OCI-LY1 (cell line): ENCODE data around the gene CGAS.

Source experiments
- H2AFZ ChIP-seq: fragments of 200-600 bp; sonication (generic), shearing (Covaris generic); 2 replicates; pipeline ENCODE4 v1.6.0; 2014; ENCODE audit warnings: antibody characterized with exemption, mild to moderate bottlenecking, low read length
- H3F3A ChIP-seq: fragments of 200-600 bp; sonication (generic), shearing (Covaris generic); 2 replicates; pipeline ENCODE4 v1.6.0; 2014; ENCODE audit warnings: mild to moderate bottlenecking, antibody characterized with exemption, low read length, moderate library complexity; ENCODE audit not compliant: insufficient read depth
- H3K27ac ChIP-seq: fragments of 200-600 bp; sonication (generic); 2 replicates; pipeline ENCODE4 v1.5.1; 2014; ENCODE audit warnings: low read length, mixed run types, mild to moderate bottlenecking, low read depth; ENCODE audit not compliant: poor library complexity, severe bottlenecking
- H3K27me3 ChIP-seq: fragments of 200-600 bp; sonication (generic); 2 replicates; pipeline ENCODE4 v1.6.0; 2014; ENCODE audit warnings: antibody characterized with exemption, mild to moderate bottlenecking, low read length, moderate library complexity; ENCODE audit not compliant: insufficient read depth
- H3K36me3 ChIP-seq: fragments of 200-600 bp; sonication (generic); 2 replicates; pipeline ENCODE4 v1.6.1; 2014; ENCODE audit warnings: mild to moderate bottlenecking, antibody characterized with exemption, low read length, moderate library complexity, mixed read lengths; ENCODE audit not compliant: insufficient read depth
- H3K4me1 ChIP-seq: fragments of 200-600 bp; sonication (generic); 2 replicates; pipeline ENCODE4 v1.5.1; 2014; ENCODE audit warnings: mild to moderate bottlenecking, low read length, moderate library complexity; ENCODE audit not compliant: insufficient read depth, severe bottlenecking
- H3K4me2 ChIP-seq: fragments of 200-600 bp; sonication (generic), shearing (Covaris generic); 2 replicates; pipeline ENCODE4 v1.6.1; 2014; ENCODE audit warnings: low read length
- H3K4me3 ChIP-seq: fragments of 200-600 bp; sonication (generic); 2 replicates; pipeline ENCODE4 v1.5.1; 2014; ENCODE audit warnings: low read length, low read depth, mild to moderate bottlenecking, mixed read lengths; ENCODE audit not compliant: poor library complexity, severe bottlenecking
- H3K79me2 ChIP-seq: fragments of 200-600 bp; shearing (Covaris generic); 2 replicates; pipeline ENCODE4 v1.6.1; 2016; ENCODE audit warnings: mixed run types, low read length, mixed read lengths; ENCODE audit not compliant: insufficient read depth
- H3K9ac ChIP-seq: fragments of 200-600 bp; sonication (generic), shearing (Covaris generic); 2 replicates; pipeline ENCODE4 v1.6.1; 2014; ENCODE audit warnings: mild to moderate bottlenecking, low read length, mixed read lengths
- H3K9me2 ChIP-seq: fragments of 200-600 bp; sonication (generic), shearing (Covaris generic); 2 replicates; pipeline ENCODE4 v1.6.1; 2014; ENCODE audit warnings: low read depth, mild to moderate bottlenecking, low read length, mixed read lengths
- H3K9me3 ChIP-seq: fragments of 200-600 bp; shearing (Covaris generic); 2 replicates; pipeline ENCODE4 v1.6.1; 2014; ENCODE audit warnings: low read length, mixed read lengths
- H4K20me1 ChIP-seq: fragments of 200-600 bp; sonication (generic), shearing (Covaris generic); 2 replicates; pipeline ENCODE4 v1.6.0; 2016; ENCODE audit warnings: mild to moderate bottlenecking, low read length; ENCODE audit not compliant: insufficient read depth
- CTCF ChIP-seq: fragments of 200-600 bp; sonication (generic), shearing (Covaris generic); IDR thresholded peaks from 2 replicates; pipeline ENCODE4 v1.5.1; 2017; ENCODE audit warnings: mild to moderate bottlenecking, antibody characterized with exemption, low read length, moderate library complexity, mixed read lengths
- EZH2 ChIP-seq: fragments of 200-600 bp; sonication (generic), shearing (Covaris generic); IDR thresholded peaks from 2 replicates; pipeline ENCODE4 v1.8.0; 2017; ENCODE audit warnings: borderline replicate concordance, mixed run types, mild to moderate bottlenecking, antibody characterized with exemption, low read length, moderate library complexity, mixed read lengths

Gene CGAS

GRCh38 chr6:73435236-73435635 lies 16.9 kb downstream of the CGAS start:
- H3F3A ChIP-seq = no peaks in the 10 kb centered on the region
- H4K20me1 ChIP-seq = no peaks in the 10 kb centered on the region
- no peak overlapping the region for H3K4me3 ChIP-seq
- TF ChIP-seq CTCF = no peak
- TF ChIP-seq EZH2 = no peak
- no peaks in the 10 kb centered on the region for H3K9me3 ChIP-seq
- H3K27me3 ChIP-seq = no peaks in the 10 kb centered on the region
- no peak overlapping the region for H3K27ac ChIP-seq
- no peaks in the 10 kb centered on the region for H3K36me3 ChIP-seq
- H3K4me2 ChIP-seq = no peak overlapping the region
- H2AFZ ChIP-seq = no peak overlapping the region
- H3K4me1 ChIP-seq = no peaks in the 10 kb centered on the region
- H3K9ac ChIP-seq = no peak overlapping the region
- no peaks in the 10 kb centered on the region for H3K9me2 ChIP-seq
- H3K79me2 ChIP-seq = no peaks in the 10 kb centered on the region

- Histone ChIP-seq H3K9me2 (no peaks in the 10 kb centered on the region), H3F3A (no peaks in the 10 kb centered on the region), H3K79me2 (no peaks in the 10 kb centered on the region), H3K27ac (no peak overlapping the region), H3K4me2 (no peak overlapping the region), H4K20me1 (no peaks in the 10 kb centered on the region), H3K27me3 (no peaks in the 10 kb centered on the region), H3K9me3 (no peaks in the 10 kb centered on the region), H3K4me1 (no peaks in the 10 kb centered on the region), H2AFZ (no peak overlapping the region), H3K36me3 (no peaks in the 10 kb centered on the region), H3K9ac (no peak overlapping the region), H3K4me3 (no peak overlapping the region)
- no peak for TF ChIP-seq EZH2
- no peak for TF ChIP-seq CTCF
These were observed 30.6 kb downstream of the CGAS start for GRCh38 chr6:73421534-73421933.

- H3K4me1 ChIP-seq = no peaks in the 10 kb centered on the region
- H2AFZ ChIP-seq = no peak overlapping the region
- no peaks in the 10 kb centered on the region for H4K20me1 ChIP-seq
- no peaks in the 10 kb centered on the region for H3K9me2 ChIP-seq
- H3K27ac ChIP-seq = no peak overlapping the region
- no peaks in the 10 kb centered on the region for H3K27me3 ChIP-seq
- H3K4me3 ChIP-seq = no peak overlapping the region
- H3K36me3 ChIP-seq = no peaks in the 10 kb centered on the region
- TF ChIP-seq EZH2 (no peak), CTCF (no peak)
- H3K9me3 ChIP-seq = no peaks in the 10 kb centered on the region
- no peaks in the 10 kb centered on the region for H3K79me2 ChIP-seq
- H3K4me2 ChIP-seq = no peak overlapping the region
- H3K9ac ChIP-seq = no peak overlapping the region
- H3F3A ChIP-seq = no peaks in the 10 kb centered on the region
These were observed 33.9 kb downstream of the CGAS start for GRCh38 chr6:73418081-73418741.
